HG03135 (cell line): Measurements from ENCODE around the gene NSUN3.
A peak's percentile ranks its signal among the peaks of the same experiment; 100 is the strongest.
"Not testable (repeated sequence)": the region's sequence is repeated elsewhere in the genome, so short reads cannot be mapped to it uniquely, and the experiment has no call there.

Experiments
- ATAC-seq: cut with Tn5 transposase; IDR thresholded peaks from one replicate; pipeline ENCODE4 v1.9.1; 2021; ENCODE audit warnings: mild to moderate bottlenecking, moderate library complexity; ENCODE audit not compliant: unreplicated experiment

NSUN3 gene

GRCh38 chr3:94062513-94063404, at the start of gene NSUN3, which contains the start of gene DHFR2:
Gene NSUN3, plus strand, starts transcription at chr3:94063061. Its CDS starts 66 bp downstream, at chr3:94063127.
Gene DHFR2, minus strand, starts transcription at chr3:94062916. Its CDS starts 1,405 bp downstream, at chr3:94061511.
- peak; percentile 94 for ATAC-seq

DNA sequence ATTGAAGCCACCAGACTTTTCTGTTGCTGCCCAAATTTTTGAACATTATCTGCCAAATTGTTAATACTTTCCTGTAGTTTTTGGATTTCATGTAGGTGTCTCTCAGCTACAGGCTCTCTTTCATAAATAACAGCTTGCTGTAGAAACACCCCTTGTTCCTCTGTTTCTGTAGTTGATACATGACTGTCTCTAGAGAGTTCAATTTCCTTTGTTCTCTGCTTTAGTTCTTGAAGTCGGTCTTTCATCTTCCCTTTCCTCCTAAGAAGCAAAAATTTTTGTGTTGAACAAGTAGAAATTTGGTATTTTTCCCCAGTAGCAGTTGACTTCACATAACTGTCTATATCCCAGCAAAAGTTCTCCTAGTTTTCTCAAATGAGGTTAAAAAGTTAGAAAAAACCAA, 47.8 kb upstream of the NSUN3 start:
- ATAC-seq = no peak

DNA sequence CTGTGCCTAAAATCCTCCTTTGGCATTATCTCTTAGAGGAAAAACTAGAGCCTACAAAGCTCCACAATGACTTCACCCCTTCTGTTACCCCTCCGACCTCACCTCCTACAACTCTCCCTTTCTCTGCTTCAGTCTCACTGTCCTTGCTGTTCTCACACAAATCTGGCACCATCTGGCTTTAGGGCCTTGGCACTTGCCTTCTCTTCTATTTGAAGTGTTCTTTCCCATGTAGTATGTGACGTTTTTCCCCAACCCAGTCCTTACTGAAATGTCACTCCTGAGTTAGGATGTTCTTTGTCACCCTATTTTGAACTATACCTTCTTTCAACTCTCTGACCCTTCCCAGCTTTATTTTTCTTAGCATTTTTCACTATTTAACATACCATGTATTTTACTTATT, 43.2 kb upstream of the NSUN3 start:
- ATAC-seq = no peak

DNA sequence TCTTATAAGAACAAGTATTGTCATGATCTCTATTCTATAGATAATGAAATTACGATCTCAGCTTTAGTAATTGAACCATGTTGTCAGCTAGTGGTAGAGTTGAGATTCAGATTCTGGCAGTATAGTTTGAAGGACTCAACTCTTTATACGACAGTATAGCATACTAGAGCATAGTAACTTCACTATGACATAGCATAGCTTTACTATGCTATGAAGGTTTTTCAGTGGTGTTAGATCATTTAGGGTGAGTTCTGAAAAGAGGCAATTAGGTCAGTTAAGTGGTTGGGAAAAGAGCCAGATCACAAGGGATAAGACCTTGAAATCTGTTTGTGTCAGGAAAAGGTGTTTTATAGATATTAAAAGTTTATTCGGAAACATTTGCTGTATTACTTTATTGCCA, 42.6 kb upstream of the NSUN3 start:
- no peak for ATAC-seq

DNA sequence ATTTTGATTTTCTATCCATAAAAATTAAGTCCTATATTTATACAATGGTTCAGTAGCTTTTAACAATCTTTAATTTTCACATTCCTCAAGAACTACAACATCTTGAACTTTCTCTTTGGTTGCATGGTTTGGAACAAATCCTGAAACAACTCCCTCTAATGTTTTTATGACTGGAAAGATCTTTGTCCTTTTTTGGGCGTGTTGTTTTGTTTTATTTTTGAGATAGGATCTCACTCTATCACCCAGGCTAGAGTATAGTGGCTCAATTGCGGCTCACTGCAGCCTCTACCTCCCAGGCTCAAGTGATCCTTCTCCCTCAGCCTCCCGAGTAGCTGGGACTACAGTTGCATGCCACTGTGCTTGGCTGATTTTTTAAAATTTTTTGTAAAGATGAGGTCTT, 38.5 kb upstream of the NSUN3 start:
- no peak for ATAC-seq

- ATAC-seq = no peak
Observed at GRCh38 chr3:94026623-94027022, 36.2 kb upstream of the NSUN3 start.

DNA sequence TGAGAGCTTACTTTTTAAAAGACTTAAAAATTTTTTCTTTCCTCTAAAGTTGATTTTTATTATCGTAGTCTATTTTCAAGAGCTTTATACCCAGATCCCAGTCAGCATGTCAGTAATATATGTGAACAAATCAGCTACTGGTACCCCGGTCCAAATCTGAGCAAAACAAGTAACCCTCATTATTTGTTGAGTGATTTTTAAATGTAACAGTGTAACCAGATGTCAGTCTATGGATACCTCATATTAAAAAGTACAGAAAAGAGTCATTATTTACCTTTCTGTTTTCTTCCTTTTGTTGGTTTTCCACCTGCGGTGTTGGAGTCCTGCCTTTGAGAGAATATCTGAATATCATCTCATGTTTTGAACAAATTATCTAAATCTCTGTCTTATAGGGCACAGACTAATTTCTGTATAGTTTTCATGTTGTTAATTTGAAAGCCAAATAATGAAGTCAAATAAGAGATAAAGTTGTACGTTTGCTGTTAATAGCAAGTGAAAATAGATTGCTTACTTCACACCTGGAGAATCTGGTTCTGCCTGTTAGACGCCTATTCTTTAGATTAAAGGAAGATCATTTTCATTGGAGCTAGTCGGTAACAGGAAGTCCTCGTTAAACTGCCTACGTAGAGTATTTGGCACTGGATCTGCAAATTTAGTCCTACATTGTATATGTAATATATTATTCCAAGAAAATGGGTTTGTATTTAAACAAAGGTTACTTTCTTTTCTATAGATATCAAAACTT, 34.6 kb upstream of the NSUN3 start, which contains the start of gene STX19:
Gene STX19, minus strand, starts transcription at position 505 of the 745 bp plus-strand sequence. CDS start 13,328 bp downstream, outside the sequence.
- ATAC-seq = no peak

DNA sequence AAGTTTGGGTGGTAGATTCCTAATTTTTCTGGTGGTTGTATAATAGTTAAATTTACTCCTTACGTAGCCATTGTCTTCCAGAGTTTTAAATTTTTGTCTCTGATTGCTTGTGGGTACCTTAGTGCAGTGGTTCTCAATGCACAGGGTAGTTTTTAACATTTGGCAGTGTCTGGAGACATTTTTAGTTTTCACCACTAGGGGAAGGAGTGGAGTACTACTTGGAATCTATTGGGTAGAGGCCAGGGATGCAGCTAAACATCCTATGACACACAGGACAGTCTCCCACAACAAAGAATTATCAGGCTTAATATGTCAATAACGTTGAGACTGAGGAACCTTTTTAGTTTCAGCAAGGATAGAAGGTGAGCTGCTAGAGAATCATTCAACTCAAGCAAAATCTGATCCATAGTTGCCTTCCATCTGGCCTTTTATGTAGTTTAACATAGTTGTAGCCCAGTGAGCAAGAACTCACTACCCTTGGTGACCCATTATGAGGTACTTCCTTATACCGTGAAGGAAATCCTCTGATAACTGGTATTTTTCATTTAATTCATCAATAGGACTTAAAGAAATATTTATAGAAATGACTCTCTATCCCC, 25.9 kb upstream of the NSUN3 start:
- no peak for ATAC-seq

DNA sequence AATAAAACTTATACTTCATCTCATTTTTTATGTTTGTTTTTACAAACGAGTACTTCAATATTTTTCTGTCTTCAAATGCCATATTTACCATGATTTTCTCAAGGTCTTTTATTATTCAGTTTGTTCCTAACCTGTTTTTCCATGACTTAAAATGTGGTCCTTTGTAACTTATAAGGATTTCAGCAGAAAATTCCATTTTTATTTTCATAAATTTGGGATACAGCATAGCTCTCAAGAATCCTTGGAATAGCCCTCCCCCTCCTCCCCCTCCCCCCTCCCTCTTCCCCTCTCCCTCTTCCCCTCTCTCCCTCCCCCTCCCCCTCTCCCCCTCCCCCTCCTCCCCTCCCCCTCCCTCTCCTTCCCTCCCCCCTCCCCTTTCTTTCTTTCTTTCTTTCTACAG, 19.6 kb upstream of the NSUN3 start:
- no peak for ATAC-seq

- ATAC-seq = not testable (repeated sequence)
Observed at GRCh38 chr3:94044100-94044936, 18.5 kb upstream of the NSUN3 start.

- no peak for ATAC-seq
Observed at GRCh38 chr3:94046533-94046932, 16.3 kb upstream of the NSUN3 start.

GRCh38 chr3:94049267-94049666, 13.6 kb upstream of the NSUN3 start:
- no peak for ATAC-seq

DNA sequence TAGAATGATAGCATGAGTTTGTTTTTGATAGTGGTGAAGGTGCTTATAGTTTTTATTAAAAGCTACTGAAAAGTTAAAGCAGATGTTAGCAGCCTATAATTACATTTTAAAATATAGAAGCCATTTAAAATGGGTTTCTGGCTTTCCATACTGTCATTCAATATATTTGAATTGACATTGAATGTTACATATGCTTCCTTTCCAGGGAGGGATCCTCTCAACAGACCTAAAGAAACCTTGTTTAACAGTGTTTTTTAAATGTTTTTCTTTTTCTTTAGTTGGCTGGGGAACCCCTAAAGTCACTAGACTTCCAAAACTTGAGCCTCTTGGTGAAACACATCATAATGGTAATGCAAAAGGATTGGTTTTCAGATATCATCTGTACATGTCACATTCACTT, 12.3 kb upstream of the NSUN3 start:
- ATAC-seq = no peak

- no peak for ATAC-seq
Observed at GRCh38 chr3:94061297-94061696, 1.6 kb upstream of the NSUN3 start.

DNA sequence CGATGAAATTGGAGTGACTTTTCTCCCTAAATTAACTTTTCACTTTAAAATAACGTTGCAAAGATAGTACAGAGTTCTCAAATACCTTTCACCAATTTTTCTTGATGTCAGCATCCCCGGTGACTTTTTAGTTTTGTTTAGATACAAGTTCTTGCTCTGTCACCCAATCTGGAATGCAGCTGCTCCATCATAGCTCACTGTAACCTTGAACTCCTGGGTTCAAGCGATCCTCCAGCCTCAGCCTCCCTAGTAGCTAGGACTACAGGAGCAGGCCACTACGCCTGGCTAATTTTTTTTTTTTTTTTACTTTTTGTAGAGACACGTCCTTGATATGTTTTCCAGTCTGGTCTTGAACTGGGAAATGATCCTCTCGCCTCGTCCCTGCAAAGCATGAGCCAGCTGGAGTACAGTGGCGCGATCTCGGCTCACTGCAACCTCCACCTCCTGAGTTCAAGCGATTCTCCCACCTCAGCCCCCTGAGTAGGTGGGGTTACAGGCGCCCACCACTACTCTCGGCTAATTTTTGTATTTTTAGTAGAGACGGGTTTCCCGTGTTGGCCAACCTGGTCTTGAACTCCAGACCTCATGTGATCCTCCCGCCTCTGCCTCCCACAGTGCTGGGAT, 747 bp downstream of the NSUN3 start:
- ATAC-seq = no peak

GRCh38 chr3:94064243-94064860, 1.5 kb downstream of the NSUN3 start:
- ATAC-seq = no peak

GRCh38 chr3:94065122-94065521, 2.3 kb downstream of the NSUN3 start:
- ATAC-seq = no peak

- ATAC-seq = no peak
Observed at GRCh38 chr3:94065819-94066480, 3.1 kb downstream of the NSUN3 start.
